Upper lobe of left lung (tissue), 6 donors: ENCODE results near the gene STX8. TPM values are rescaled to one million over a fixed set of nuclear protein-coding genes. Genes with fewer than 3 reads are reported as not detected.

Experiments used
- ATAC-seq, 2 donors: fragments of 200-7000 bp; cut with Tn5 transposase; one replicate each; pipeline ENCODE4 v1.9.1; 2022; ENCODE audit warnings: mild to moderate bottlenecking in 2 of 2, moderate library complexity in 2 of 2; ENCODE audit not compliant: low FRiP score in 2 of 2
- DNase-seq, 2 donors: peaks; one replicate each; pipeline ENCODE4 v3.0.0-alpha.2; 2019 to 2020
- H3K27ac ChIP-seq, 4 donors: fragments of 200-600 bp; sonication (generic); one replicate each; pipeline ENCODE4 v1.5.1; 2016 to 2019
- H3K27me3 ChIP-seq, 4 donors: fragments of 200-600 bp; sonication (generic); one replicate each; pipeline ENCODE4 v1.5.1; 2017 to 2019
- H3K36me3 ChIP-seq, 4 donors: fragments of 200-600 bp; sonication (generic); one replicate each; pipeline ENCODE4 v1.5.1; 2016 to 2019
- H3K4me1 ChIP-seq, 4 donors: fragments of 200-600 bp; sonication (generic); one replicate each; pipeline ENCODE4 v1.5.1; 2018 to 2019
- H3K4me3 ChIP-seq, 4 donors: fragments of 200-600 bp; sonication (generic); one replicate each; pipeline ENCODE4 v1.5.1; 2017 to 2019; ENCODE audit warnings: mild to moderate bottlenecking in 2 of 4, moderate library complexity in 1 of 4
- H3K9me3 ChIP-seq, 4 donors: fragments of 200-600 bp; sonication (generic); one replicate each; pipeline ENCODE4 v1.5.1; 2018 to 2019
- CTCF ChIP-seq, 6 experiments: fragments of 450-650 bp in 4 of 6; fragments of 200-600 bp in 2 of 6; sonication (generic) in 2 of 6; IDR thresholded peaks; one replicate each; pipeline ENCODE4 v1.5.1; 2016 to 2019; ENCODE audit warnings: antibody characterized with exemption in 6 of 6
- EP300 ChIP-seq, 4 donors: sonication (generic); formaldehyde crosslinking; IDR thresholded peaks; one replicate each; pipeline ENCODE4 v1.5.1; 2017; ENCODE audit warnings: antibody characterized with exemption in 4 of 4, control low read depth in 2 of 4
- POLR2A ChIP-seq, 4 donors: fragments of 450-650 bp; IDR thresholded peaks; one replicate each; pipeline ENCODE4 v1.5.1; 2016 to 2017; ENCODE audit warnings: antibody characterized with exemption in 4 of 4, mild to moderate bottlenecking in 2 of 4
- POLR2AphosphoS5 ChIP-seq, 2 donors: sonication (generic); formaldehyde crosslinking; IDR thresholded peaks; one replicate each; pipeline ENCODE4 v1.5.1; 2017; ENCODE audit warnings: antibody characterized with exemption in 2 of 2
- WGBS, 2 donors: methylation state at CpG; one replicate each; pipeline ENCODE4 v1.1.5; 2017 to 2018; 5-methylcytosine and 5-hydroxymethylcytosine counted together
- total RNA-seq, 6 donors: library from RNA; depleted of rRNA in 4 of 6; stranded (reverse); fragments of >200 nt in 4 of 6; gene quantifications; one replicate each; pipeline versions ENCODE4 v1.1.0 to v1.2.1, GENCODE V29; 2016 to 2021
- donor health status: DM: no; HTN: no; CAD: no; lungs with moderate emphysema.
- donor health status: DM: no; HTN: yes; CAD: no; lungs with severe emphysema.

STX8 gene
- total RNA-seq, 6 donors from 2014 or later, result 39.2 to 138 (median 52.3) TPM

DNA sequence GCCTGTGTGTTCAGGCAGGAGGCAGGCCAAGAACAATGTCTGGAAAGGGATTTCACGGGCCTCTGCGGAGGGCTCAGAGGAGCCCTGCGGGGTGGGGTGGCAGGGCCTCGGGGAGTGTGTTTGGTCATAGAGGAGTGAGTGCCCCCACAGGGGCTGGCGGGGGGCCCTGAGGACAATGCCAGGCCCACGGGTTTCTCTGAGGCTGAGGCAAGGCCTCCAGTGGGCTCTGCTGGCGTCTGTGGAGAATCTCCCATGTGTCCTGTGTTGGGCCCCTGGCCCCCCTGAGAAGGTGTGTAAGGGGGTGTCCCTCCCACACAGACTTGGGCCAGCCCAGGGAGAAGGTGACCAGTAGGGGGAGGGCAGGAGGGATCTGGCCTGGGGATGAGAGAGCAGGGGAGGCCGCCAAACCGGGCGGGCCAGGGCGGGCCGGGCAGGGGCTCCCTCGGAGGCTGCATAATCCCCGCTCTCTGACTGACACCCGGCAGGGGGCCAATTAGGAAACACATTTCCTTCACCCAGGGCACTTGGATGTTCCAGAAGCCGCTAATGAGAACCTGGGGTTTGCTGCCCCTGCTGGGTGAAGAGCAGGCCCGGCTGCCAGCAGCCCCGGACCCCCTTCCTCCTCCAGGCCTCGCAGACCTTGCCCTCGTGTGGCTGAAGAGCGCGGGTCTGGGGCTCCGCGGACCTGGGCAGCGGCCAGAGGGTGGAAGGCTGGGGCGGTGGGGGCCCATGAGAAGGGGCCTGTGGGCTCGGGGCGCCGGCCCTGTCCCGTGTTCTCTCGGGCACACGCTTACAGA lies 350.1 kb downstream of the STX8 start:
- Histone ChIP-seq H3K27me3 (no peaks in the 10 kb centered on the region), H3K9me3 (no peaks in the 10 kb centered on the region), H3K4me3 (no peak overlapping the region)

DNA sequence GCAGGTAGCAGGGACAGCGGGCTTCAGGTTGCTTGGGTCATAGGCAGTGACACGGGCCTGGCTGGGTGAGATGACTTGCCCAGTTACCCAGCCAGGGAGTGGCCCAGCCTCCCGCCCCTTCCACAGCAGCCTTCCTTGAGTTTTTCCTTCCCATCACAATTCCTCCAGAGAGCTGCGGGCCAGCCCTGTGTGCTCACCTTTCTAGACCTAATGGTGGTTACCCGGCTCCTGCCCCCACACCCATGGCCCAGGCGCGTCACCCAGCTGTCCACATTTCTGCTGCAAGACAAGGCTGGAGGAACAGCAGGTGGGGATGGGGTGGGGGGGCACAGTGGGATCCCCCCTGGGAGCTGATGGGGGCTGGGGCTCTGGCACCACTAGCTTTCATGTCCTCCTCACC lies 351.1 kb downstream of the STX8 start:
- ATAC-seq, result no peak
- TF ChIP-seq POLR2AphosphoS5 (IDR thresholded peaks at IDR 0.05), result no peak
- H3K27me3 ChIP-seq, result no peaks in the 10 kb centered on the region
- no peaks in the 10 kb centered on the region for H3K4me1 ChIP-seq
- 90 to 97% methylated on average over 4 to 6 of the region's 7 CpGs for WGBS, 2 donors
- no peaks in the 10 kb centered on the region for H3K9me3 ChIP-seq
- H3K27ac ChIP-seq, result no peak overlapping the region
- no peaks in the 10 kb centered on the region for H3K36me3 ChIP-seq
- H3K4me3 ChIP-seq, result no peak overlapping the region
- DNase-seq, result no peak

More for the DNA sequence above, 350.1 kb downstream of the STX8 start:
- DNase-seq, result no peak
- ATAC-seq, result no peak
- TF ChIP-seq CTCF (IDR thresholded peaks at IDR 0.05) (no peak), POLR2AphosphoS5 (IDR thresholded peaks at IDR 0.05) (no peak), POLR2A (IDR thresholded peaks at IDR 0.05) (no peak), EP300 (IDR thresholded peaks at IDR 0.05) (no peak)
- Histone ChIP-seq H3K27ac (no peak overlapping the region), H3K4me1 (no peaks in the 10 kb centered on the region), H3K36me3 (no peaks in the 10 kb centered on the region)
- WGBS, 2 donors, result 74 to 79% methylated on average over 13 to 26 of the region's 32 CpGs

- Histone ChIP-seq H3K4me3 (no peak overlapping the region), H3K27me3 (no peaks in the 10 kb centered on the region), H3K9me3 (no peaks in the 10 kb centered on the region), H3K27ac (no peak overlapping the region), H3K36me3 (no peaks in the 10 kb centered on the region), H3K4me1 (no peaks in the 10 kb centered on the region)
- no peak for ATAC-seq
- DNase-seq, result no peak
- TF ChIP-seq CTCF (IDR thresholded peaks at IDR 0.05), result no peak
- TF ChIP-seq POLR2A (IDR thresholded peaks at IDR 0.05), result no peak
- TF ChIP-seq EP300 (IDR thresholded peaks at IDR 0.05), result no peak
- no peak for TF ChIP-seq POLR2AphosphoS5 (IDR thresholded peaks at IDR 0.05)
- 75 to 86% methylated on average over 7 to 8 of the region's 8 CpGs for whole genome bisulfite sequencing, 2 donors
Measured at GRCh38 chr17:9223531-9223930, 352.1 kb downstream of the STX8 start.

GRCh38 chr17:9221922-9222180 lies 353.8 kb downstream of the STX8 start:
- Histone ChIP-seq H3K9me3 (no peaks in the 10 kb centered on the region), H3K27ac (no peak overlapping the region), H3K36me3 (no peaks in the 10 kb centered on the region), H3K4me1 (no peaks in the 10 kb centered on the region), H3K4me3 (no peak overlapping the region), H3K27me3 (no peaks in the 10 kb centered on the region)
- DNase-seq (no peak), ATAC-seq (no peak)
- TF ChIP-seq EP300 (IDR thresholded peaks at IDR 0.05) (no peak), POLR2A (IDR thresholded peaks at IDR 0.05) (no peak), POLR2AphosphoS5 (IDR thresholded peaks at IDR 0.05) (no peak), CTCF (IDR thresholded peaks at IDR 0.05) (no peak)
- WGBS, 2 donors, result 91 to 93% methylated on average over 3 to 5 of the region's 5 CpGs

- H3K4me1 ChIP-seq, result no peaks in the 10 kb centered on the region
- TF ChIP-seq CTCF (IDR thresholded peaks at IDR 0.05), result no peak
- peaks cover 0 to 4% (median 0%) of the 10 kb centered on the region in 4 donors for H3K9me3 ChIP-seq
- H3K36me3 ChIP-seq, result no peaks in the 10 kb centered on the region
- no peak for ATAC-seq
- H3K27me3 ChIP-seq, result no peaks in the 10 kb centered on the region
- DNase-seq, result no peak
- no peak overlapping the region for H3K27ac ChIP-seq
- 90 to 92% methylated on average over 16 to 24 of the region's 25 CpGs for WGBS, 2 donors
- no peak overlapping the region for H3K4me3 ChIP-seq
Measured at GRCh38 chr17:9221147-9221921, 354.3 kb downstream of the STX8 start.
